Measurements from ENCODE around the gene EPHX1. TPM values are rescaled to one million over a fixed set of nuclear protein-coding genes. Genes with fewer than 3 reads are reported as not detected.
"Not testable (repeated sequence)": the region's sequence is repeated elsewhere in the genome, so short reads cannot be mapped to it uniquely, and the experiment has no call there.

EPHX1 gene
- 100 to 1,000 TPM in 1 of 3 donors, 10 to 100 TPM in 2; 63.6 to 168 (median 67.3) TPM for total RNA-seq

DNA sequence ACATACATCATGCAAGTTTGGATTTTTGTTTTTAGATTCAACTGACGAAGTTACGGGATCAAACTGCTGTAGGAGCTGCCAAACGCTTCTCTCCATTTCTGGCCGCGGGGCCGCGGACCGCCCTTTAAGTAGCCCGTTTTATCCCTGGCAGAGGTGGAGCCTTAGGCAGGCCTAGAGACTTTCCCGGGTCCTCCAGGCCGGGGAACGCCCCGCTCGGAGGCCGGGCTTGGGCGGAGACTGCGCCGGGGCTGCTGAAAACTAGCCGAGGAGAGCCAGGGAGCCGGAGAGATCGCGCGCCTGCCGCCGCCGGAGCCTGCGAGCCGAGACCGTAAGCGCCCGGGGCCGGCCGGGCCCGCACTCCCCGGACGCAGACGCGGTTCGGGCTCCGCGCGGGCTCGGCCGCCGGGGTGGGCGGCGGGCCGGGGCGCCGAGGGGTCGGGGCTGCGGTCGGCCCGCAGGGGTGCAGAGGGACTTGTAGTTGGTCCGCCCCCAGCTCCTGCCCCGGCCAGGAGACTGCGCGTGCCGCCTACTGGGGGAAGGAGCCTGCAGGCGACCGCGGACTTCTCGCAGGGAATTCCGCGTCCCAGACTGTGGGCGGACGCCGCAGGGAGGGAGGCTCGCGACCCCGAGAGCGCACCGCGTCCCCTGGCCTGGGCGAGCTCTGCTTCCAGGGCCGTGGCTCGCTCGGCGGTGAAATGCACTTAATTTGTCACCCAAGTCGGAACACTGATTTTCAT lies at the start of gene EPHX1:
Gene EPHX1 (plus strand): TSS at position 283 of the 737 bp plus-strand sequence. CDS start 18,606 bp downstream, outside the sequence.
- Histone ChIP-seq H3K4me3 (peak within 1 kb of the TSS; percentile 60 to 77 (median 76)), H3K27ac (peak within 1 kb of the TSS; percentile 82 to 91), H3K36me3 (no peaks in the 10 kb centered on the region), H3K4me1 (peaks cover 6 to 10% of the 10 kb centered on the region in 2 donors), H3K27me3 (no peaks in the 10 kb centered on the region), H3K9me3 (no peaks in the 10 kb centered on the region)
- intact Hi-C loops (cut with DNase I; ENCODE audit: low total_unique reads), result loop anchor here (2.0 kb wide), 1 partner anchor 35 kb away; no protein-coding TSS in a partner anchor
- DNase-seq (ENCODE audit: low spot score in 2 of 2), result peak; percentile 83 to 87
- TF ChIP-seq POLR2AphosphoS5 (IDR thresholded peaks at IDR 0.05), result peak in 1 of 3 donors; percentile 5
- TF ChIP-seq POLR2A (IDR thresholded peaks at IDR 0.05), result no peak
- TF ChIP-seq, protein P1, sequence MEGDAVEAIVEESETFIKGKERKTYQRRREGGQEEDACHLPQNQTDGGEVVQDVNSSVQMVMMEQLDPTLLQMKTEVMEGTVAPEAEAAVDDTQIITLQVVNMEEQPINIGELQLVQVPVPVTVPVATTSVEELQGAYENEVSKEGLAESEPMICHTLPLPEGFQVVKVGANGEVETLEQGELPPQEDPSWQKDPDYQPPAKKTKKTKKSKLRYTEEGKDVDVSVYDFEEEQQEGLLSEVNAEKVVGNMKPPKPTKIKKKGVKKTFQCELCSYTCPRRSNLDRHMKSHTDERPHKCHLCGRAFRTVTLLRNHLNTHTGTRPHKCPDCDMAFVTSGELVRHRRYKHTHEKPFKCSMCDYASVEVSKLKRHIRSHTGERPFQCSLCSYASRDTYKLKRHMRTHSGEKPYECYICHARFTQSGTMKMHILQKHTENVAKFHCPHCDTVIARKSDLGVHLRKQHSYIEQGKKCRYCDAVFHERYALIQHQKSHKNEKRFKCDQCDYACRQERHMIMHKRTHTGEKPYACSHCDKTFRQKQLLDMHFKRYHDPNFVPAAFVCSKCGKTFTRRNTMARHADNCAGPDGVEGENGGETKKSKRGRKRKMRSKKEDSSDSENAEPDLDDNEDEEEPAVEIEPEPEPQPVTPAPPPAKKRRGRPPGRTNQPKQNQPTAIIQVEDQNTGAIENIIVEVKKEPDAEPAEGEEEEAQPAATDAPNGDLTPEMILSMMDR (IDR thresholded peaks at IDR 0.05), result peak in 2 of 3 donors; percentile 12 to 22

DNA sequence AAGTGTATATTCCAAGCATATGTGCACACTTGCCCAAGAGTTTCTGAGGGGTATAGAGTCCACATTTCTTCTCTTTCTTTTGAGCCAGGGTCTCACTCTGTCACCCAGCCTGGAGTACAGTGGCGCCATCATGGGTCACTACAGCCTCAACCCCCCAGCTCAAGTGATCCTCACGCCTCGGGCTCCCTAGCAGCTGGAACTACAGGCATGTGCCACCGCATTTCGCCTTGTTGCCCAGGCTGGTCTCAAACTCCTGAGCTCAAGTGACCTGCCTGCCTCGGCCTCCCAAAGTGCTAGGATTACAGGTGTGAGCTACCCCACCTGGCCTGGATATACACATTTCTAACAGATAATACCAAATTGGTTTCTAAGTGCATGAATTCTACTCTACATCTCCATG lies 49.4 kb upstream of the EPHX1 start:
- H3K27ac ChIP-seq, result no peak overlapping the region
- DNase-seq (ENCODE audit: low spot score in 2 of 2), result no peak
- intact Hi-C loops (cut with DNase I; ENCODE audit: low total_unique reads), result no loop called here
- H3K9me3 ChIP-seq, result no peaks in the 10 kb centered on the region
- peaks cover 0 to 12% of the 10 kb centered on the region in 2 donors for H3K4me1 ChIP-seq
- no peak for TF ChIP-seq POLR2AphosphoS5 (IDR thresholded peaks at IDR 0.05)
- H3K4me3 ChIP-seq, result no peak overlapping the region
- no peaks in the 10 kb centered on the region for H3K27me3 ChIP-seq
- H3K36me3 ChIP-seq, result no peaks in the 10 kb centered on the region

DNA sequence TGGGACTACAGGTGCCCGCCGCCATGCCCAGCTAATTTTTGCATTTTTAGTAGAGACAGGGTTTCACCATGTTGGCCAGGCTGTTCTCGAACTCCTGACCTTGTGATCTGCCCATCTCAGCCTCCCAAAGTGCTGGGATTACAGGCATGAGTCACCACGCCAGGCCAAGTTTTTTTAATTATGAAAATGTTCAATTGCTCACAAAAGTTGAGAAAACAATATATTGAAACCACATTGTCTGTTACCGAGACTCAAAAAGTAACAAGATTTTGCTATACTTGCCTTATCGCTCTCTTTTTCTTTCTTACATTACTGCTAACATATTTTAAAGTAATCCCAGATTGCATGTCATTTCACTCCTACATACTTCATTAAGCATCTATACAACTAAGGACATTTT lies 48.5 kb upstream of the EPHX1 start:
- peak overlapping the region in 1 of 2 donors; percentile 67 for H3K27ac ChIP-seq
- intact Hi-C loops (cut with DNase I; ENCODE audit: low total_unique reads), result not testable (repeated sequence)

DNA sequence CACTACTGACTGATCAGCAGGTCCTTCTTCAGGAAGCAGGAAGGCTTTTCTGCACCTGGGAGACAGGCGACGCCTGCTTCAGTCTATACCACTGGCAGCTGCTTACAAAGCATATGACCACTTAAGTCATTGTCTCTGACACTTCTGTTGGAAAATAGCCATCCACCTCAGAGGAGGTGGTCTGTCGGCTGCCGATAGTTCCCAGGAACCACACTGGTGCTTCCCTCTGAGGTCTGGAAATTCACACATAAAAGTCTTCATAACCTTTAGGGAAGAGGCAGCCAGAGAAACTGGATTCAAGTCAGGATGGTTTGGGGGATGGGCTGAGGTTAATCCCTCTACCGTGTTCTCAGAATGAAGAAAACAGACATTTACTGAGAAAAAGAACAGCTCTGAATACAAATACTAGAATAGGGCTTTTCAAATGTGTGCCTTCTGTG lies 47.9 kb upstream of the EPHX1 start:
- H3K9me3 ChIP-seq, result no peaks in the 10 kb centered on the region
- TF ChIP-seq POLR2A (IDR thresholded peaks at IDR 0.05) (no peak), POLR2AphosphoS5 (IDR thresholded peaks at IDR 0.05) (no peak)
- TF ChIP-seq, protein P1 (IDR thresholded peaks at IDR 0.05), result no peak
- H3K27ac ChIP-seq, result peak overlapping the region; percentile 37 to 67
- no peaks in the 10 kb centered on the region for H3K27me3 ChIP-seq
- H3K36me3 ChIP-seq, result no peaks in the 10 kb centered on the region
- H3K4me3 ChIP-seq, result no peak overlapping the region
- intact Hi-C loops (cut with DNase I; ENCODE audit: low total_unique reads), result no loop called here
- peaks cover 0 to 10% of the 10 kb centered on the region in 2 donors for H3K4me1 ChIP-seq
- DNase-seq (ENCODE audit: low spot score in 2 of 2), result no peak

More for the DNA sequence above, 48.5 kb upstream of the EPHX1 start:
- H3K27me3 ChIP-seq; H3K9me3 ChIP-seq; H3K36me3 ChIP-seq; DNase-seq (ENCODE audit: low spot score in 2 of 2); H3K4me1 ChIP-seq; H3K4me3 ChIP-seq: not testable (repeated sequence)
- peak in 1 of 3 donors; percentile 28 for TF ChIP-seq POLR2AphosphoS5 (IDR thresholded peaks at IDR 0.05)

DNA sequence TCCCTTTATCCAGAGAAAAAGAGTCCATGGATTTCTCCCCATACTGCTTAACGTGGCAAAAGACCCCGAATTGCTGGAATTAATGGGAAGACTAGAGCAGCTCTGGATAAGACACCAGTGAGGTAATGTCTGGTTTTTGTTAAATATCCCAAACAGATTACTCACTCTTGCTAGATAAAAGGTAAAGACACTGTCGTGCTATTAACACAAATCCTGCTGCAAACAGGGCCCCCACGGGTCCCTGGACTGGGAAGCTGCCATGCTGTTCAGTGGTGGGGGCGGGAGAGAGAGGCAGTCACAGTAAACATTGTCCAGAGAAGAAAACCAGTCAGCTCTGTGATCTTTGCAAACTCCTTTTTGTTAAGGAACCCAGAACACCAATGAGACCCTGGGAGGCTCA lies 47.5 kb upstream of the EPHX1 start:
- no peak for DNase-seq (ENCODE audit: low spot score in 2 of 2)
- intact Hi-C loops (cut with DNase I; ENCODE audit: low total_unique reads), result no loop called here
- no peak overlapping the region for H3K4me3 ChIP-seq
- peak overlapping the region; percentile 37 to 67 for H3K27ac ChIP-seq
- H3K4me1 ChIP-seq, result peaks cover 0 to 15% of the 10 kb centered on the region in 2 donors
- no peaks in the 10 kb centered on the region for H3K36me3 ChIP-seq
- H3K27me3 ChIP-seq, result no peaks in the 10 kb centered on the region
- H3K9me3 ChIP-seq, result no peaks in the 10 kb centered on the region
- TF ChIP-seq POLR2A (IDR thresholded peaks at IDR 0.05) (no peak), POLR2AphosphoS5 (IDR thresholded peaks at IDR 0.05) (no peak)
- TF ChIP-seq, protein P1 (IDR thresholded peaks at IDR 0.05), result no peak

Measured in breast epithelium (tissue), 4 donors.